NCI-H446 (cell line): ENCODE measurements around the gene TIA1.
"Not testable (repeated sequence)": the region's sequence is repeated elsewhere in the genome, so short reads cannot be mapped to it uniquely, and the experiment has no call there.

Experiments
- DNase-seq, 2 experiments: peaks; one replicate each; lab custom pipeline; 2025; lab: John Stamatoyannopoulos, UW

TIA1 gene, protein sequence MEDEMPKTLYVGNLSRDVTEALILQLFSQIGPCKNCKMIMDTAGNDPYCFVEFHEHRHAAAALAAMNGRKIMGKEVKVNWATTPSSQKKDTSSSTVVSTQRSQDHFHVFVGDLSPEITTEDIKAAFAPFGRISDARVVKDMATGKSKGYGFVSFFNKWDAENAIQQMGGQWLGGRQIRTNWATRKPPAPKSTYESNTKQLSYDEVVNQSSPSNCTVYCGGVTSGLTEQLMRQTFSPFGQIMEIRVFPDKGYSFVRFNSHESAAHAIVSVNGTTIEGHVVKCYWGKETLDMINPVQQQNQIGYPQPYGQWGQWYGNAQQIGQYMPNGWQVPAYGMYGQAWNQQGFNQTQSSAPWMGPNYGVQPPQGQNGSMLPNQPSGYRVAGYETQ

DNA sequence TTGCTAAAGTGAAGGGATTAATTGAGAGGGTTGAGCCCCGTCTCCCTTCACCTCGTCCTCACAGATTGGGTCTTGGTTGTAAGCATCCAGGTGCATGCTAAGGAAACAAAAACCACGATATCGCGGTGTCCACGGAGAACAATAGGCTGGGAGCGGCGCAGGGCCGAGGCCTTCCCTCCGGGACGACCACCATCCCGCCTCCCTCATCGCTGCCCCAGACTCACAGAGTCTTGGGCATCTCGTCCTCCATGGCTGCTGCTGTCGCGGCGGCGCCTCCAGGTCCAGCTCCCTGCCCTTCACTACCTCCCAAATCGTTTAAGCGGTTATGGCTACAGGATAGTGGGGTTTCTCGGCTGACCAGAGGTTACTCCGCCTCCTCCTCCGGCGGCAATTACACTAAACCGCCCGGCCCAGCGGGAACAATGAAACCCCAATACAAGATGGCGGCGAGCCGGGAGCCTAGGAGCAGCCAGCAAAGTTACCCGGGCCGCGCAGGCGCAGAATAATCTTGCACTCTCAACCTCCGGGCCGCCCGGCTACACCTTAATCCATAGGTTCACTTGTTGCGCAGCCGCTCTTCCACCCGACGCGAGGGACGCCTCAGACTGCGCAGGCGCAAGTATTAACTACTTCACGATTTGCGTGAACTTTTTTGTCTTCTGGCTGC, at the start of gene TIA1:
Gene TIA1 (minus strand): TSS at position 448 of the 667 bp plus-strand sequence. CDS start 198 bp downstream, at position 250.
- DNase-seq: peak; percentile 96 to 99

DNA sequence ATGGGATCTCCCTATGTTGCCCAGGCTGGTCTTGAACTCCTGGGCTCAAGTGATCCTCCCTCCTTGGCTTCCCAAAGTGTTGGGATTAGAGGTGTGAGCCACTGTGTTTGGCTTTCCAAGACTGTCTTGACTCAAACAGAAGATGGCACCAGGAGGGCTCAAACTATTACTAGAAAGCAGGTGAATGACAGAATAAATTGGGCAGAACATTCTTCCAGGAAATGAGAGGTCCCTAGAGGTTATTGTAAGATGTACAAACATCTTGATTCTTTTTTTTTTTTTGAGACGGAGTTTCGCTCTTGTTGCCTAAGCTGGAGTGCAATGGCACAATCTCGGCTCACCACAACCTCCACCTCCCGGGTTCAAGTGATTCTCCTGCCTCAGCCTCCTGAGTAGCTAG, 49.4 kb upstream of the TIA1 start:
- DNase-seq: not testable (repeated sequence)

DNA sequence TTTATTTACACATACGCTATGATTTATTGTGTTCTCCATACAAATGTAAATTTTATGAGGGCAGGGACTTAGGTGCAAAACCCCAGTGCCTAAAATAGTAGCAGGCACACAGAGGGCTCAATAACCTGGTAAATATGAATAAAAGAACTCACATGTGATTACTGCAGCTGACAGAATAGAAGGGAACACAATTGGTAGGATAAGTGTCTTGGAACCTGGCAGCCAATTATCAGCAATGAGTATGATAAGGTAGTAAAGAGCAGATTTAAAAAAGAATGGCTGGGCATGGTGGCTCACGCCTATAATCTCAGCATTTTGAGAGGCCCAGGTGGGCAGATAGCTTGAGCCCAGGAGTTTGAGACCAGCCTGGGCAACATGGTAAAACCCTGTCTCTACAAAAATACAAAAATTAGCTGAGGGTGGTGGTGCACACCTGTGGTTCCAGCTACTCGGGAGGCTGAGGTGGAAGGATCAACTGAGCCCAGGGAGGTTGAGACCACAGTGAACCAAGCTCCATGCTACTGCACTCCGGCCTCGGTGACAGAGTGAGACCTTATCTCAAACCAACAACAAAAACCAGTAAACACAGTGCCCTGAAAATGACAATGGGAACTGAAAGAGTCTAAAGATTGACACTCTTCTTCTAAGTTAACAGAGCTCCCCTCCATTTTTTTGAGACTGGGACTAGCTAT, 35.2 kb upstream of the TIA1 start:
- DNase-seq: no peak

DNA sequence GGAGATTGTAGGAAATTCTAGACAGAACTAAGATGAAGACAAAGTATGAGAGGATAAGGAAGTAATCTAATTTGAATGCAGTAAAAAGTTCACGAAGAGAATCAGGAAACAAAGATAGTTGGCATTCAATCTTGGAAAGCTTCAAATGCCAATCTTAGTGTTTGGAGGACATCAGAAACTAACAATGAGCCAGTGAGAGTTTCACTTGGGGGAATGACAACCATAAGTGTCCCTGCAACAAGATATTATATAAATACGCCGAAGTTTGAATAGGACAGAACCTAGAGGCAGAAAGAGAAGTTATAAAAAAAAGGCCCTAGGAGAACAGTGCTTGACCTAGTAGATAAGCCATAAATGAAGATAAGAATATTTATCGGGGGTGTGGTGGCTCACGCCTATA, 34.0 kb upstream of the TIA1 start:
- DNase-seq: no peak

DNA sequence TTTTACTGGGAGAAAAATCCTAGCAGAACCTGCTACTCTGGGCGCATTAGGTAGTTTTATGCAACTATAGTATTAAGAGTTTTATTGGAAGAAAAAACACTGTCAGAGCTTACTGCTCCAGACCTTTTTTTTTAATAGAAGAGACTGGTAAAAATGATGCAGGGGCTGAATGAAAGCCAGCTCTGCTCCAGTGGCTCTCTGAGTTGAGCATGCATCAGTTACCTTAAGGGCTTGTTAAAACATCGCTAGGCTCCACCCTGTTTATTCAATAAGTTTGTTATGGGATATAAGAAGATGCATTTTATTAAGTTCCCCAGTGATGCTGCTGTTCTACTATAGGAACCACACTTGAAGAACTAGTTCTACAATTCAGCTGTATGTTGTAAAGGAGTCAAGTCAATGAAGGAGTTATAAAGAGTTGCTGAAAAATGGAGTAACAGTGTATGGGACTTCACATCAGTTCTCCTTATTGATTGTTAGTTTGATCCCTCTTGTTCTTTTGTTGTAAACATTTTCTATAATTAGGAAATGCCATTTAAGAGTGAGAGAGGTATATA, 31.9 kb upstream of the TIA1 start:
- no peak for DNase-seq

DNA sequence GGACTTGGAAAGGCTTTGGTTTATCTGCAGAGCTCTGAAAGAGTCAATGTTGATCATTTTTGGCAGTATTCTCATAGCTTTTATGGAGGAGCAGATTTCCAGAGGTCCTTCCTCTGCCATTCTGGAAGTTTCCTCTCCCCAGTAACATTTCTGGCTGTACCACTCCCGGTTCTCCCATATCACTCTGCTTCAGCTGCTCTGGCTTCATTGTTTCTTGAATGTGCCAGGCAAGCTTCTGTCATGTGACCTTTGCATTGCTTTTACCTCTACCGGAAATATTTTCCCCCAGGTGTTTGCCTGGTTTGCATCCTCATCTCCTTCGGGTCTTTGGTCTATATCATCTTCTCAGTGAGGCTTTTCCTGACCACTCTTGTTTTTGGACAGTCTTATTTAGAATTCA, 21.9 kb upstream of the TIA1 start:
- DNase-seq: no peak

DNA sequence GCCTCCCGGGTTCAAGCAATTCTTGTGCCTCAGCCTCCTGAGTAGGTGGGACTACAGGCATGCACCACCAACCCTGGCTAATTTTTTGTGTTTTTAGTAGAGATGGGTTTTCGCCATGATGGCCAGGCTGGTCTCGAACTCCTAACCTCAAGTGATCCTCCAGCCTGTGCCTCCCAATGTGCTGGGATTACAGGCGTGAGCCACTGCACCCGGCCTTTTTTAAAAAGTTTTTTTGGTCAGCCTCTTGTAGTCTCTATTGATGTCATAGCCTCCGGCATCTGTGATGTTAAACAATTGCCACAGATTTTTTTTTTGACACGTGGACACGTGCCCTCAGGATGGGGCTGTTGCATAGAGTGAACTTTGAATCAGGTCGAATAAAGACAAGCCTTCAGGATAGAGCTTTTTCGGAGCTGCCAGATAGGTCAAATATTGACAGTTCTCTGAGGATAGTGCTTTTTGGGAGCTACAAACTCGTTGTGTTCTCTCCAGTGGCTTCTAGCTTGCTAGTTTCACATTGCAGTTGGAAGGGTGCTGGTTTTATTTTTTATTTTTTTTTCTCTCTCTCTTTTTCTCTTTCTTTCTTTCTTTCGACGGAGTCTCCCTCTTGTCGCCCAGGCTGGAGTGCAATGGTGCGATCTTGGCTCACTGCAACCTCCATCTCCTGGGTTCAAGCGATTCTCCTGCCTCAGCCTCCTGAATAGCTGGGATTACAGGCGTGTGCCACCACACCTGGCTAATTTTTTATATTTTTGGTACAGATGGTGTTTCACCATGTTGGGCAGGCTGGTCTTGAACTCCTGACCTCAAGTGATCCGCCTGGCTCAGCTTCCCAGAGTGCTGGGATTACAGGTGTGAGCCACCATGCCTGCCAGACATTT, 21.2 kb upstream of the TIA1 start:
- not testable (repeated sequence) for DNase-seq

DNA sequence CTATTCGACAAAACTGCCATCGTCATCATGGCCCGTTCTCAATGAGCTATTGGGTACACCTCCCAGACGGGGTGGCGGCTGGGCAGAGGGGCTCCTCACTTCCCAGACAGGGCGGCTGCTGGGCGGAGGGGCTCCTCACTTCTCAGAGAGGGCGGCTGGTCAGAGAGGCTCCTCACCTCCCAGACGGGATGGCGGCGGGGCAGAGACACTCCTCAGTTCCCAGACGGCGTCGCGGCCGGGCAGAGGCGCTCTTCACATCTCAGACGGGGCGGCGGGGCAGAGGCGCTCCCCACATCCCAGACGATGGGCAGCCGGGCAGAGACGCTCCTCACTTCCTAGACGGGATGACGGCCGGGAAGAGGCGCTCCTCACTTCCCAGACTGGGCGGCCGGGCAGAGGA, 18.5 kb upstream of the TIA1 start:
- not testable (repeated sequence) for DNase-seq

DNA sequence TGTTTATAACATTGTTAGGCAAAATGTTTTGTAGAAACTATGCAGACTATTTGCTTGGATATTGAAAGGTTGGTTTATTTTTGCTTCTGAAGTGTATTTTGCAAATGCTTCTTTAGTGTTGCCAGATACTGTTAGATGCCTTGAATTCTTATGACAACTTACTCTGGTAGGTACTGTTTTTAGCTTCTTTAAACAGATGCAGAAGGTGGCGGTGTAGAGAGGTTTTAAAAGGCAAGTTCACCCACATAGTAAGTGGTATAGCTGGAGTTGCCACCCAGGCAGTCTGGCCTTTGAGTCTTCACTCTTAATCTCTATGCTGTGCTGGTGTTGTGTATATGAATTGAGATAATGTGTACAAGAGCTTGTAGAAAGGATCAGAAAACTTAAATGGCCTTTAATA, 13.1 kb upstream of the TIA1 start:
- DNase-seq: no peak

DNA sequence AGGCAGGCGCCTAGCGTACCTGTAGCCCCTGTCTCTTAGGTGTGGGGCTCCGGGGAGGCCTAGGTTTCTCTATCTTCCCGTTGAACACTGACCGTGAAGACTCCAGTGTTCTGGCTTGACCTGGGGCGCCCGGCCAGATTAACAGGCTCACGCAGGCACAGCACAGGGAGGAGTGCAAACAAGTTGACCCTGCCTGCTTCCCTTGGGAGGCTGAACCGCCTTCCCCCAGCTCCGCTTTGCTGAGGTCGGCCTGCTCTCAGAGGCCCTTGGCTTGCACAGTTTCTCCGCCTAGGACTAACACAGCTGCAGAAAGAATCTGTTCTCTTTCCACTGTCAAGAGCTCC, 10.1 kb upstream of the TIA1 start:
- no peak for DNase-seq

DNA sequence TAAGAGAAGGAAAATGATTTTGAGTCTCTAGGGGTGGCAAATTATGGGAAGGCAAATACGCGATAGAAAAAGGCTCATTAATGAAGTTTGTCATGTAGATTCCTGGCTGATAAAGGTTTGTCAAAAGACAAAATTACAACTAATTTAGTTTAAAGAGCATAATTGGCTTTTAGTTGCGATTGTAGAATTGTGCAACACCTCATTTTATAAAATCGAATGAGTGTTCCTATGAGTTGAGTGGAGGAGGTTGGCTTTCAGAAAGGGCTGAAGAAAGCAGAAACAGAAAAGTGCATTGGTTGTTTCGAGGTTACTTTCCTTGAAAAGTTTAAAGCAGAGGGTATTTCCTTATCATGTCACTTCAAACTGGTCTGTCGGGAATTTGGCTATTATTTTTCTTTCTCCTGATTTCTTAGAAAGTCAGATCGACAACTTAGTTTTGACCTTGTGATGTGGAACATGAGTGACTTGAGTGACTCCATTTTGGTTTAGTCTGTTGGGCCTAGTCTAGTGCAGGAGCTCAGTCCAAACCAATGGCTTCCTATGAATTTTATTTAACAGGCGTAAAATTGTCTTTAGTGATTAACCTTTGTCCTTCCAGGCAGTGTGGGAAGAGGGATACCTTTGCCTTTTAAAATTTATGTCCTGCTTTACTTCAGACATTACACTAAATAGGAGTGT, 7.3 kb upstream of the TIA1 start:
- DNase-seq: no peak

DNA sequence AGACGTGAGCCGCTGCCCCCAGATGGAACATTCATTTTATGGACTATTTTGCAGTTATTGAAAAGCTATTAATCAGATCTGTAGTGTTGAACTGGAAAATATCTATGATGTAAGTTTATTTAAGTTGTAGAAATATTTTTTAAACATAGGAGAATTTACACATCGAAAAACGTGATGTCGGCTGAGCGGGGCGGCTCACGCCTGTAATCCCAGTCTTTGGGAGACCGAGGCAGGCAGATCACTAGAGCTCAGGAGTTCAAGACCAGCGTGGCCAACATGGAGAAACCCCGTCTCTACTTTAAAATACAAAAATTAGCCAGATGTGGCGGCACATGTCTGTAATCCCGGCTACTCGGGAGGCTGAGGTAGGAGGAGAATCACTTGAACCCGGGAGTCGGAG, 2.0 kb upstream of the TIA1 start:
- DNase-seq: no peak

DNA sequence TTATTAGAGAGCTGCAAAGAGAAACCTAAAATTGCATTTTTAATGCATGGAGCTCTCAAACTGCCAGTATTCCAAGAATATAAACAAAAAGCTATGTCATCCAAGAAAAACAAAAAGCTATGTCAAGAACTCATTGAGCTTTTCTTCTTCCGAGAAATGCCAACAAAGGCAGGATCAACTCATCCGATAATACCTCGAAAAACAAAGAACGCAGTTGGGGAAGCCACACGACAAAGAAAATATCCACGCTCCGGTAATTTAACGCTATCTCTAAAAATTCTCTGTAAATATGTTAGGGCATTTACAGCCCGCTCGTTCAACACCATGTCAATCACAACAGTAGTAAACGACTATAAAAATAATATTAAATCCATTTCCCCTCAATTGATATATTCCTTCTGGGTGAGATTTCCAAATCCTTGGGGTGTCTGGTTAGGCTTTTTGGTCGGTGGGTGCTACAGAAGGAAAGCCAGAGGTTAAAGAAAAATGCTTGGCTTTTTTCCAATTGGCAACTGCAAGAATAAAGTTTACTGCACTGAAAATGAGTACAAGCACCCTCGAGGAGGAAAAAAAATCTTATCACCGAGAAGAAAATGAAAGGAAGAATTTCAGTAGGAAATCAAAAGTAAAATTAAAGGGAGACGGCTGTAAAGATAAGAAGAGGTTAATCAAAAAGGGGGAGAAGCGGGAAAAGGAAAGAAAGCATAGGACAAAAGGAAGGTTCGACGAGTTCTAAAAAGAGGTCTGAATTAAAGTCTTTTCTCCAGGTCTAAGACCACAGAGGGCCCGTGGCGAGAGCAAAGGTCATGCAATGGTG, 856 bp downstream of the TIA1 start:
- peak; percentile 7 to 35 for DNase-seq

DNA sequence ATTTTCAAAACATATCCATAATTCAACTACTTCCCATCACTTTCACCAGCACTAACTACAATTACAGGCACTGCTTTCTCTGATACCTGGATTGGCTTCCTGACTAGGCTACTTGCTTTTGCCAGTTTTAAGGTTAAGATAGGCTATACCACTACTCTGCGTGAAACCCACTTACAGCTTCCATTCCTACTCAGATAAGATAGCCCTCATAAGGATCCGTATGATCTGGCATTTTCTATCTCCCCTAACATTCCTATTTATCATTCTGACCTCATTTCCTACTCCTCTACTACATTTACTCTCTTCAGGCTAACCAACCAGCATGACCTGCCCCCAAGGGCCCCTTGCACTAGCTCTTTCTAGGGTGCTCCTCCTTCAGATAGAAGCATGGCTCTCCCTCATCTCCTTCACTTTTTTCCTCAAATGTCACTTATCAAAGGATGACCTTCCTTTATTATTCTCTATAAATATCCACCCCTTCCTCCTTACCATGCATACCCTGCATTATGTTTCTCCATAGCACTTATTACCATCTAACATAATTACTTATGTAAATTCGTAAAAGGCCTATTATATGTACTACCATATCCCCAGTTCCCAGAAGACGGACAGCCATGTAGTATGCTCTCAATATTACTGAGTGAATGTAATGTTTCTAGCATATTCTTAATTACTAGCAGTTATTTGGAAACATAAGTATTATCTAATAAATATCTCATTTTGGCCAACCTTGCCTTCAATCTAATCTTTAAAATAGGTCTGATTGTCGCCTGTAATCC, 4.4 kb downstream of the TIA1 start:
- DNase-seq: no peak

DNA sequence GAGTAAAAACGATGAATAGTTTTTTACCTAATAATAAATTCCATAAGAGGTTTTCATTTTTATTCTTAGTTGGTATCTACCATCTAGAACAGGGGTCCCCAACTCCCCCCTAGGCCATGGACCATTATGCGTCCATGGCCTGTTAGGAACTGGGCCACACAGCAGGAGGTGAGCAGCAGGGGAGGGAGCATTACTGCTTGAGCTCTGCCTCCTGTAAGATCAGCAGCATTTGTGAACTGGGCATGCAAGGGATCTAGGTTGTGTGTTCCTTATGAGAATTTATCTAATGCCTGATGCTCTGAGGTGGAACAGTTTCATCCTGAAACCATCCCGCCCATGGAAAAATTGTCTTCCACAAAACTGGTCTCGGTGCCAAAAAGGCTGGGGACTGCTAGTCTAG, 5.9 kb downstream of the TIA1 start:
- no peak for DNase-seq

DNA sequence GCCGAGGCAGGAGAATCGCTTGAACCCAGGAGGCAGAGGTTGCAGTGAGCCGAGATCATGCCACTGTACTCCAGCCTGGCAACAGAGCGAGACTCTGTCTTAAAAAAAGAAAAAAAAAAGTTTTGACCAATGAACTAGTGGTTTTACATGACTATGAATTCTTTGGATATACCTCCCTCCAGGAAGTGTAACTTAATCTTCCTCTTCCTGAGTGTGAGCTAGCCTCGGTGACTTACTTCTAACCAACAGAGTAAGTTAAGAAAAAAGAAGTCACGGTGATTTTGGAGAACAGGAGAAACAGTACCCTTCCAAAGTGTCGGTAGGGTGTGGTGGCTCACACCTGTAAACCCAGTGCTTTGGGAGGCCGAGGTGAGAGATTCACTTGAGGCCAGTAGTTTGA, 7.1 kb downstream of the TIA1 start:
- no peak for DNase-seq

DNA sequence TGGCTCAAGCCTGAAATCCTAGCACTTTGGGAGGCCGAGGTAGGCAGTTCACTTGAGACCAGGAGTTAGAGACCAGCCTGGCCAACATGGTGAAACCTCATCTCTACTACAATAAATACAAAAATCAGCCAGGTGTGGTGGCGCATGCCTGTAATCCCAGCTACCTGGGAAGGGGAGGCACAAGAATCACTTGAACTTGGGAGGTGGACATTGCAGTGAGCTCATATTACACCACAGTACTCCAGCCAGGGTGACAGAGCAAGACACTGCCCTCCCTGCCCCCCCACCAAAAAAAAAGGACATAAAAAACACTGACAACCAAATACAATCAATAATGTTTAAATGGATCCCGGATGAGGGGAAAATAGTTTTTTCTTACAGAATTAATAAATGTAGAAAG, 7.8 kb downstream of the TIA1 start:
- no peak for DNase-seq

DNA sequence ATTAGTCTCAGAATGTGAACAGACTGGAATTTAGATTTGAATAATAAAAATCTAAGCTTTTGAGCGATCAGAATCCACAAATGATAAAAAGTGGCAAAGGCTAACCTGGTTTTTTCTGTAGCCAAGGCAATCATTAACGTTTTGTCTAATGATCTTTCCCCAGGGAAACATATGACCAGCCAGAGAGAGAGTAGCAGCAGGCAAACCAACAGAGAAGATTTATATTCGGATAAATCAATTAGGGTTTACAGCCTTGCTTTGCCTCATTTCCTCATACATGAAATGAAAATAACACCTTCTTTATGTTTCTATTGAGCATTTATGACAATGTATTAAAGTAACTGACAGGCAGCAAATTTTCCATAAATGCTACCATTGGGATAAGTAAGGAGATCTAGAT, 14.5 kb downstream of the TIA1 start:
- DNase-seq: no peak

DNA sequence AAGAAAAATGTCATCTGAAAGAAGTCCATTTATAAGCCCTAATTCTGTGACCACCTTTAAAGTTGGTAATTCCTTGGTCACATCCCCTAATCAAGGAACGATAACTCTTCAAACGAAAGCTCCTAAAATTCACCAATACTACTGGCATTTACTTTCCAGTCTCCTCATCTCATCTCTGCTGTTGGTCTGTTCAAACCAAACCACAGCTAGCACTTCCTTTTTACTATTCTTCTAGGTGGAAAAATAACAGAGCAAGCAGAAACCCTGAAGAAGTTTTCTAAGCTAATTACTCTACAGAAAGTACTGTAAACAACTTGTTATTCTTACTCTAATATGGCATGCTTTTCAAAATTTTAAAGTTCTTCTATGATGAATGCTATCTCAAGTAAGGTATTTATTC, 21.6 kb downstream of the TIA1 start:
- no peak for DNase-seq

DNA sequence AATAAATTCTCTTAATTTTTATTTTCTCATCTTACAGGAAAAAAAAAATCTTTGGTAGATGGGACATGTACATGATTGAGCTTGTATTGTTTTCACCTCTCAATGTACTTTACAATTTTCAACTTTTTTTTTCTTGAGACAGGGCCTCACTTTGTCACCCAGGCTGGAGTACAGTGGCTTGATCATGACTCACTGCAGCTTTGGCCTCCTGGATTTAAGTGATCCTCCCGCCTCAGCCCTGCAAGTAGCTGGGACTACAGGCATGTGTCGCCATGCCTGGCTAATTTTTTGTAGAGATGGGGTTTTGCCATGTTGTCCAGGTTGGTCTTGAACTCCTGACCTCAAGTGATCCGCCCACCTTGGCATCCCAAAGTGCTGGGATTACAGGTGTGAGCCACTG, 25.1 kb downstream of the TIA1 start:
- DNase-seq: not testable (repeated sequence)
